ENCODE measurements around the gene COL1A1. TPM values are rescaled to one million over a fixed set of nuclear protein-coding genes. Genes with fewer than 3 reads are reported as not detected.
A peak's percentile ranks its signal among the peaks of the same experiment; 100 is the strongest.

COL1A1 gene
- total and polyA plus RNA-seq, 2 donors from 2014 or later, result 9.2 to 142 TPM

DNA sequence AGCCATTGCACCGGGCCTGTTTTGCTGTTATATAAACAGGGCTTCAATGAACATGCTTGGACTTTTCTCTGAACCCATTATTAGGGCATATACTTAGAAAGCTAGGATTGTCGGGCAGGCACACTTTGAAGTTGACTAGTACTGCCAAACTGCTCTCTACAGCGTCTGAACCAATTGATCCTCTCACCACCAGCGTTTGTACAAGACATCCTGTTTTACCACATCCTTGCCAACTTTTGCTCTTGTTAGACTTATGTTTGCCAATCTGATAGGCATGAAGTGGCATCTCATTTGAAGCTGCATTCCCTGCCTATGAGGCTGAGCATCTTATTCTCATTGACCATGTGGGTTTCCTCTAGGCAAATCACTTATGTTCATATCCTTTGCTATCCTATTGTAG is 43.5 kb downstream of the COL1A1 start:
- no peak for FAIRE-seq
- no peak overlapping the region for H3K4me3 ChIP-seq (ENCODE audit: low read length in 3 of 3)
- TF ChIP-seq, protein P1, sequence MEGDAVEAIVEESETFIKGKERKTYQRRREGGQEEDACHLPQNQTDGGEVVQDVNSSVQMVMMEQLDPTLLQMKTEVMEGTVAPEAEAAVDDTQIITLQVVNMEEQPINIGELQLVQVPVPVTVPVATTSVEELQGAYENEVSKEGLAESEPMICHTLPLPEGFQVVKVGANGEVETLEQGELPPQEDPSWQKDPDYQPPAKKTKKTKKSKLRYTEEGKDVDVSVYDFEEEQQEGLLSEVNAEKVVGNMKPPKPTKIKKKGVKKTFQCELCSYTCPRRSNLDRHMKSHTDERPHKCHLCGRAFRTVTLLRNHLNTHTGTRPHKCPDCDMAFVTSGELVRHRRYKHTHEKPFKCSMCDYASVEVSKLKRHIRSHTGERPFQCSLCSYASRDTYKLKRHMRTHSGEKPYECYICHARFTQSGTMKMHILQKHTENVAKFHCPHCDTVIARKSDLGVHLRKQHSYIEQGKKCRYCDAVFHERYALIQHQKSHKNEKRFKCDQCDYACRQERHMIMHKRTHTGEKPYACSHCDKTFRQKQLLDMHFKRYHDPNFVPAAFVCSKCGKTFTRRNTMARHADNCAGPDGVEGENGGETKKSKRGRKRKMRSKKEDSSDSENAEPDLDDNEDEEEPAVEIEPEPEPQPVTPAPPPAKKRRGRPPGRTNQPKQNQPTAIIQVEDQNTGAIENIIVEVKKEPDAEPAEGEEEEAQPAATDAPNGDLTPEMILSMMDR (IDR thresholded peaks at IDR 0.05; ENCODE audit: borderline replicate concordance, extremely low read depth, insufficient read depth), result no peak
- no peaks in the 10 kb centered on the region for H3K27me3 ChIP-seq (ENCODE audit: control insufficient read depth, insufficient read depth, low read length)
- H3K4me1 ChIP-seq (ENCODE audit: control insufficient read depth in 2 of 3, insufficient read depth in 2 of 3, low read depth in 1 of 3, low read length in 3 of 3), result peaks cover 0 to 17% (median 10%) of the 10 kb centered on the region in 3 donors
- intact Hi-C loops (cut with DNase I), result no loop called here
- DNase-seq, result no peak
- H3K27ac ChIP-seq (ENCODE audit: low read depth in 2 of 2, low read length in 2 of 2), result no peak overlapping the region
- no peaks in the 10 kb centered on the region for H3K9me3 ChIP-seq (ENCODE audit: control insufficient read depth in 2 of 3, insufficient read depth in 1 of 3, low read length in 3 of 3)
- no peak overlapping the region for H3K9ac ChIP-seq (ENCODE audit: low read length in 3 of 3)
- no peaks in the 10 kb centered on the region for H3K36me3 ChIP-seq (ENCODE audit: control insufficient read depth in 2 of 3, insufficient read depth in 3 of 3, low read length in 3 of 3)

DNA sequence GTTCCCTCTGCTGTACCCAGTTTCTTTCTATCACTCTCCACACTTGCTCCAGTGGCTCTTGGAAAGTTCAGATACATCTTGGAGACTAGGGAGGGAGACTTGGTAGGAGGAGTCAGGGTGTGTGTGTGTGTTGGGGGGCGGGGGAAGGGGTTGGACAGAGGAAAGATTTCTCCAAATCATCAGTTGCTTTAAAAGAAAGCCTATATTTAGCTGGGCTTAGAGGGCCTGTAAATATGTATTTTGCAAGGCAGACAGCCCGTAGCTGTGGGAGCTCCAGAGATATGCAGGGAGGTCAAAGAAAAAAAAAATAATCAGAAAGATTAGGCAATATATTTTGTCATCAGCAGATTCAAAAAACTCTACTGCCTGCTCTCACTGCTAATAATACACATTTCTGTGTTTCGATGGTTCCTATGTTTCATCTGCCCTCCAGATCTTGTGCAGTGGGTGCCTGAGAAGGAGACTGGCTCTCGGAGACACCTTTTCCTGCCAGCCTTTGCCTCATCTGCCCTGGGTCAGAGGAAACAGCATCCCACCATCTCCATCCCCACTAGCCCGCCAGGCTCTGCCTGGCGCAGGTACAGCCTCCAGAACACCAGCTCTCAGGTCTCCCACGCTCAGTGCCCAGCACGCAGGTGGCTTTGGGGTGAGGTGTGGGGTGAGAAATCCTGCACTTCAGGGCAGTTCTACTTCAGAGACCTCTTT is 46.2 kb downstream of the COL1A1 start:
- intact Hi-C loops (cut with DNase I), result no loop called here
- TF ChIP-seq, protein P1 (IDR thresholded peaks at IDR 0.05; ENCODE audit: borderline replicate concordance, extremely low read depth, insufficient read depth), result no peak
- H3K27ac ChIP-seq (ENCODE audit: low read depth in 2 of 2, low read length in 2 of 2), result peak overlapping the region; percentile 59 to 69
- H3K9me3 ChIP-seq (ENCODE audit: control insufficient read depth in 2 of 3, insufficient read depth in 1 of 3, low read length in 3 of 3), result no peaks in the 10 kb centered on the region
- H3K27me3 ChIP-seq (ENCODE audit: control insufficient read depth, insufficient read depth, low read length), result no peaks in the 10 kb centered on the region
- no peak overlapping the region for H3K9ac ChIP-seq (ENCODE audit: low read length in 3 of 3)
- H3K4me1 ChIP-seq (ENCODE audit: control insufficient read depth in 2 of 3, insufficient read depth in 2 of 3, low read depth in 1 of 3, low read length in 3 of 3), result peaks cover 0 to 21% (median 15%) of the 10 kb centered on the region in 3 donors
- H3K36me3 ChIP-seq (ENCODE audit: control insufficient read depth in 2 of 3, insufficient read depth in 3 of 3, low read length in 3 of 3), result no peaks in the 10 kb centered on the region
- H3K4me3 ChIP-seq (ENCODE audit: low read length in 3 of 3), result no peak overlapping the region
- no peak for FAIRE-seq
- peak in 2 of 5 donors; percentile 69 to 72 for DNase-seq

DNA sequence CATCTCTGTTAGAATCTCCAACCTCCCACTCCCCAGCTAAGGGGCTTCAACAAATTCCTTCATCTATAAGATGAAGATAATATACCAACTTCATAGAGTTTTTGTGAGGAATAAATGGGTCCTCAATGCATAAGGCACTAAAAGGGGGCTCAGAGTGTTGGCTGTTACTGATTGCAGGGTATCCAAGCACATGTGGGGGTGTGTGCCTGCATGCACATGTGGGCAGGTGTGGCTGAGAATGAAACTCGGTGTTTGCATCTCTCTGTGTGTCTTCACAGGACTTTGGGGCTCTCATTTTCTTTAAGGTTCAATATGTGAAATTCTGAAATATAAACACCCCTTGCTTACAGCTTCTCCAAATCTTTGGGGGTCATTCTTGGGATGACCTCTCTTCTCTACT is 46.8 kb downstream of the COL1A1 start:
- H3K9ac ChIP-seq (ENCODE audit: low read length in 3 of 3), result no peak overlapping the region

More for the DNA sequence above, 46.8 kb downstream of the COL1A1 start:
- Histone ChIP-seq H3K4me1 (ENCODE audit: control insufficient read depth in 2 of 3, insufficient read depth in 2 of 3, low read depth in 1 of 3, low read length in 3 of 3) (peaks cover 0 to 21% (median 15%) of the 10 kb centered on the region in 3 donors), H3K27me3 (ENCODE audit: control insufficient read depth, insufficient read depth, low read length) (no peaks in the 10 kb centered on the region), H3K9me3 (ENCODE audit: control insufficient read depth in 2 of 3, insufficient read depth in 1 of 3, low read length in 3 of 3) (no peaks in the 10 kb centered on the region), H3K36me3 (ENCODE audit: control insufficient read depth in 2 of 3, insufficient read depth in 3 of 3, low read length in 3 of 3) (no peaks in the 10 kb centered on the region), H3K4me3 (ENCODE audit: low read length in 3 of 3) (no peak overlapping the region), H3K27ac (ENCODE audit: low read depth in 2 of 2, low read length in 2 of 2) (no peak overlapping the region)
- FAIRE-seq (no peak), DNase-seq (no peak)
- intact Hi-C loops (cut with DNase I), result no loop called here
- TF ChIP-seq, protein P1 (IDR thresholded peaks at IDR 0.05; ENCODE audit: borderline replicate concordance, extremely low read depth, insufficient read depth), result no peak
